Vagina (tissue), 2 donors: ENCODE measurements around the gene ARHGAP26.

Source experiments
- POLR2A ChIP-seq, 2 donors: fragments of 450-650 bp; IDR thresholded peaks; one replicate each; pipeline ENCODE4 v1.6.1; 2017; ENCODE audit warnings: antibody characterized with exemption in 2 of 2, mild to moderate bottlenecking in 2 of 2, moderate library complexity in 2 of 2
- POLR2AphosphoS5 ChIP-seq, 2 donors: sonication (generic); formaldehyde crosslinking; IDR thresholded peaks; one replicate each; pipeline ENCODE4 v1.9.0; 2017; ENCODE audit warnings: antibody characterized with exemption in 2 of 2, mild to moderate bottlenecking in 2 of 2, low read depth in 1 of 2; ENCODE audit not compliant: insufficient read depth in 1 of 2
- TF ChIP-seq, protein P1 (sequence below), 3 experiments: fragments of 450-650 bp in 2 of 3; fragments of 200-600 bp in 1 of 3; sonication (generic) in 1 of 3; IDR thresholded peaks; one replicate each; pipeline ENCODE4 v1.5.1; 2017 to 2019; ENCODE audit warnings: antibody characterized with exemption in 3 of 3, mild to moderate bottlenecking in 2 of 3, moderate library complexity in 2 of 3

DNA sequence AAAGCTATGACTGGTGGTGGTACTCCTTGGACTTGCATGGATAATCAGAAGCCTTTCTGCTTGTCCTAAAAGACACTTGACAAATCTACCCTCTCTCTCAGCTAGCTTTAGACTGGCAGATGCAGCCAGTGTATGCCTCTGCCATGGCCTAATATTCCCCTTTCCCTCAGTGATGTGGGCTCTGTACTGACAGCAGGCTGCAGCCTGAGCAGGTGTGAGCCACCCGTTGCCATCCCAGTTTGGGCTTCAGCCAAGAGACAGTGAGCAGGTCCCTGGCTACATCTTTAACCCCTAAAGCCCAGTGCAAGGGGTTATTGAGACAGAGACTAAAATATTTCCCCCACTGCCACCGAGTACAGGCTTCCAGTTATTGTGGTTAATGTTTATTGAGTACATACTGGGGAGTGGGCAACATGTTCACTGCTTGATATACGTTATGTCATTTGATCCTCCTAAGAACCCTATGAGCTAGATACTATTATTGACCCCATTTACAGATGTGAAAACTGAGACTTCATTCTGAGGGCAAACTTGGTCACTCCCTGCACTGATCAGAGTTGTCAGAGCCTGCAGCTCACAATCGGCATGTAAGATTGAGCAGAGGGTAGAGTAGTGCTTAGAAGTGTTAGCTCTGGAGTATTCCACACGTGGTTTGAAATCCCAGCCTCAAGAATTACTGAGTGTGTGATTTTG, 254.2 kb downstream of the ARHGAP26 start:
- TF ChIP-seq POLR2A (IDR thresholded peaks at IDR 0.05) (no peak), POLR2AphosphoS5 (IDR thresholded peaks at IDR 0.05; ENCODE audit: insufficient read depth in 1 of 2, low read depth in 1 of 2) (no peak)
- TF ChIP-seq, protein P1, sequence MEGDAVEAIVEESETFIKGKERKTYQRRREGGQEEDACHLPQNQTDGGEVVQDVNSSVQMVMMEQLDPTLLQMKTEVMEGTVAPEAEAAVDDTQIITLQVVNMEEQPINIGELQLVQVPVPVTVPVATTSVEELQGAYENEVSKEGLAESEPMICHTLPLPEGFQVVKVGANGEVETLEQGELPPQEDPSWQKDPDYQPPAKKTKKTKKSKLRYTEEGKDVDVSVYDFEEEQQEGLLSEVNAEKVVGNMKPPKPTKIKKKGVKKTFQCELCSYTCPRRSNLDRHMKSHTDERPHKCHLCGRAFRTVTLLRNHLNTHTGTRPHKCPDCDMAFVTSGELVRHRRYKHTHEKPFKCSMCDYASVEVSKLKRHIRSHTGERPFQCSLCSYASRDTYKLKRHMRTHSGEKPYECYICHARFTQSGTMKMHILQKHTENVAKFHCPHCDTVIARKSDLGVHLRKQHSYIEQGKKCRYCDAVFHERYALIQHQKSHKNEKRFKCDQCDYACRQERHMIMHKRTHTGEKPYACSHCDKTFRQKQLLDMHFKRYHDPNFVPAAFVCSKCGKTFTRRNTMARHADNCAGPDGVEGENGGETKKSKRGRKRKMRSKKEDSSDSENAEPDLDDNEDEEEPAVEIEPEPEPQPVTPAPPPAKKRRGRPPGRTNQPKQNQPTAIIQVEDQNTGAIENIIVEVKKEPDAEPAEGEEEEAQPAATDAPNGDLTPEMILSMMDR (IDR thresholded peaks at IDR 0.05) = no peak
